GM18520 (cell line): ENCODE measurements around the gene ABCB9.

Experiments
- ATAC-seq: cut with Tn5 transposase; IDR thresholded peaks from one replicate; pipeline ENCODE4 v1.9.1; 2021; ENCODE audit not compliant: unreplicated experiment

Gene ABCB9

DNA sequence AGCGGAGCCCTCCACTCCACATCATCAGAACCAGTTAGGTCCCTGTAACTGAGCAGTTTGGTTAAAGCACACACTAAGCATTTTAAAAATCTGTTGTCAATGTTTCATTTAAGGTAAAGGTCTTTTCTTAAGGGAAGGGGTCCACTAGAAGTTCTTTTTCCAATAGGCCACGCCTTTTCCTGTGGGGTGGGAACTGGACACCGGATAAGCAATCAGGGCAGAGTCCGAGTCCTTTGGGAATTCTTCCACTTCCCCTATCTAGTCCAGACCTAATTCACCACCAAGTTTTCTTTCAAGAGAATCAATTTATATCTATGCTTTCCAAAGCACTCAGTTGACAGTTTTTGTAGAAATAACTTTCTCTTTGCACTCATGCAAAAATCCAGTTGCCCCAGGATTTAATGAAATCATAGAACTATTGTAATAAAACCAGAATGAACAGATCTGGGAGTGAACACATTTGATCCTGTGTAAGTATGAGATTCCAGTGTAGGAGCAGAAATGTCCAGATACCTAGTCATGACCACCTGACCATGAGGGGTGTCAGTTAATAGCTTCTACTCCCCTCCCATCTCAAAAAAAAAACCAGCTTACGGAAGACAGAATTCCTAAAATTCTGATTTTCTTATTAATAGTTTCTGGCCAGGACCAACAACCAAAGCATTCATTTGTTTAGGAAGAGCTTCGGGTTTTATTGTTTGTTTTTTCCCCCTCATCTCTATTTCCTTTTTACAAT lies 82.0 kb downstream of the ABCB9 start:
- no peak for ATAC-seq

DNA sequence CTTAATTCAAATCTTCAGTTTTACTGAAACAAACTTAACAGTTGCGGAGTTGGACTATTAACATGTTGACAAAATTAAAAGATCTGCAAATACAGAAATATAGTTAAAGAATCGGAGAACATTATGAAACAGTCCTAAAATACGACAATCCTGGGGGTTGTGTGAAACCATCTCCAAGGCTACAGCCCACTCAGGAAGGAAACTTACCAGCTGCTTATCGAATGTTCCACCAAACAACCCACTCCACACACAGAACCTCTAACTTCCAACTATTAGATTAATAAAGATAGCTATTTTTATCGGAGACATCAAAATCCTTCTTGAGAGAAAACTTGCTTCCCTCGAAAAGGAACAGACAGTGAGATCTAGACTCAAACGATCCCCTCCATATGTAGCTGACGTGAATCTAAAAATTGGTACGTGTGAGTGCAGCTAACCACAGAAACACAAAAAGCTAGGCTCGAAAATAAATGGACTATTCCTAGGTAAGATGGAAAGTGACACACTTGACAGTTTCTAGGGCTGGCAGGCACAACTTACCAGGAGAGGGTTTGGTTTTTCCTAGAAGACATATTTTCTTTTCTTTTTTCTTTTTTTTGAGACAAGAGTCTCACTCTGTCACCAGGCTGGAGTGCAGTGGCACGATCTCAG lies 83.2 kb downstream of the ABCB9 start:
- ATAC-seq = no peak

DNA sequence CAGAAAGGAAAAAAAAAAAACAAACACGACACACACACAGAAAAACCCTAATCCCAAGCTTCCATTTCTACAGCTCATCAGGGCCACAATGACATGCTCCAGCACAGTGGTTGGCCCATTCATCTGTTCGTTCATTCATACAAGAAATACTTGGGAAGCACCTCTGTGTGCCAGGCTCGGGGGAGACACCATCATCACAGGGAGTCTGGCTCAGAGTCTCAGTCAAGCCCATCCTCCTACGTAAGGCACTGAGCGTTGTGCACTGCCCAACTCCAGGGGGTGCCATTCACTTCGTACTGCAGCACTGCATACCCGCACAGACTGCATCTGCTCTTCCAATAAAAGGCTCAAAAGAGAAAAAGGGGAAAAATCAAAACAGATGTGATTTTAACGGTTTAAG lies 85.6 kb downstream of the ABCB9 start:
- no peak for ATAC-seq

DNA sequence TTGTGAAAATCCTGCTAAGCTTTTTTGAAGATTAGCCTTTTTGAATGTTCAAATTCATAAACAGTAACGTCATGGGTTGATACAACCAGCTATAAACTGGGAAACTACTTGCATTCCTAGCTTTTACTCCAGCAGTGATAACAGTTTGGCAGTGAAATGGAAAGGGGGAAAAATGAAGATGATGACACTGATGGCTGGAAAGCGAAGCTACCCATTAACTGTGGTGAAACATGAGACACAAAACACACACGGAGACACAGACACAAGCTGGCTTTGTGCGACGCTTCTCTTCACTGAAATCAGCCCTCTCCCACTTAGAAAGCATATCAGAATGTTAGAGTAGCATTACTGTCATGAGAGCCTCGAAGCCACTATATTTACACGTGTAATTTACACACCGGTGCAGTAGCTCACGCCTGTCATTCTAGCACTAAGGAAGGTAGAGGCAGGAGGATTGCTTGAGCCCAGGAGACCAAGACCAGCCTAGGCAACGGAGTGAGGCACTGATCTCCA lies 86.1 kb downstream of the ABCB9 start:
- ATAC-seq = no peak
